IMR-90 (cell line): Measurements from ENCODE around the gene AJM1. TPM values are rescaled to one million over a fixed set of nuclear protein-coding genes. Genes with fewer than 3 reads are reported as not detected.
A peak's percentile ranks its signal among the peaks of the same experiment; 100 is the strongest.

Experiments used
- ATAC-seq: fragments of 200-7000 bp; cut with Tn5 transposase; 2 replicates; pipeline ENCODE4 v1.9.1; 2020; ENCODE audit warnings: low read depth, mild to moderate bottlenecking, moderate library complexity
- BruUV-seq: library from RNA; stranded (reverse); fragments of 400-500 nt; replicated peaks from 2 replicates; lab custom pipeline; 2021; lab: Mats Ljungman, UMichigan
- CTCF ChIA-PET: fragments of 300-600 bp; formaldehyde crosslinking; extraction: SDS; loops from one replicate; lab custom pipeline; 2021; ENCODE audit warnings: antibody characterized with exemption; lab: Yijun Ruan, JAX
- POLR2A ChIA-PET: fragments of 300-600 bp; sonication (Branson Sonifier 250); formaldehyde crosslinking; loops from one replicate; lab custom pipeline; 2022; ENCODE audit warnings: antibody characterized with exemption; ENCODE audit not compliant: unreplicated experiment; lab: Charles Lee
- DNase-seq: peaks from one replicate; pipeline ENCODE4 v3.0.0; 2013
- H2AFZ ChIP-seq: replicated peaks from 2 replicates; pipeline ENCODE3; 2013; ENCODE audit warnings: low read length, mild to moderate bottlenecking; ENCODE audit not compliant: poor library complexity
- H2AK5ac ChIP-seq: 2 replicates; pipeline ENCODE4 v1.6.1; 2013; ENCODE audit warnings: low read depth, low read length, inconsistent platforms
- H2AK9ac ChIP-seq: replicated peaks from 2 replicates; pipeline ENCODE3; 2013; ENCODE audit warnings: mild to moderate bottlenecking, low read depth, low read length, moderate library complexity; ENCODE audit not compliant: poor library complexity
- H2BK120ac ChIP-seq: 2 replicates; pipeline ENCODE4 v1.6.1; 2013; ENCODE audit warnings: low read depth, low read length, inconsistent platforms
- H2BK15ac ChIP-seq: 3 replicates; pipeline ENCODE4 v1.6.1; 2013; ENCODE audit warnings: low read depth, low read length, inconsistent platforms
- H2BK20ac ChIP-seq: 2 replicates; pipeline ENCODE4 v1.6.1; 2013; ENCODE audit warnings: low read depth, mild to moderate bottlenecking, inconsistent platforms, low read length, moderate library complexity
- H2BK5ac ChIP-seq: 2 replicates; pipeline ENCODE4 v1.6.1; 2013; ENCODE audit warnings: mild to moderate bottlenecking, low read depth, low read length, inconsistent platforms; ENCODE audit not compliant: poor library complexity, severe bottlenecking
- H3K14ac ChIP-seq: replicated peaks from 2 replicates; pipeline ENCODE4 v1.6.1; 2013; ENCODE audit warnings: low read depth, low read length, inconsistent platforms
- H3K18ac ChIP-seq: 2 replicates; pipeline ENCODE4 v1.6.1; 2013; ENCODE audit warnings: low read depth, low read length, control low read depth
- H3K23ac ChIP-seq: 2 replicates; pipeline ENCODE4 v1.6.1; 2013; ENCODE audit warnings: low read depth, low read length, inconsistent platforms
- H3K27ac ChIP-seq: 2 replicates; pipeline ENCODE4 v1.5.1; 2013; ENCODE audit warnings: mild to moderate bottlenecking, control low read depth, low read length; ENCODE audit not compliant: insufficient read depth
- H3K27me3 ChIP-seq: 2 replicates; pipeline ENCODE4 v1.6.1; 2013; ENCODE audit warnings: low read length; ENCODE audit not compliant: control insufficient read depth, insufficient read depth
- H3K36me3 ChIP-seq: 2 replicates; pipeline ENCODE4 v1.6.1; 2013; ENCODE audit warnings: low read length, mixed read lengths; ENCODE audit not compliant: control insufficient read depth, insufficient read depth
- H3K4ac ChIP-seq: 2 replicates; pipeline ENCODE4 v1.6.1; 2013; ENCODE audit warnings: low read depth, low read length, inconsistent platforms
- H3K4me1 ChIP-seq: 2 replicates; pipeline ENCODE4 v1.6.1; 2013; ENCODE audit warnings: low read length, mixed read lengths; ENCODE audit not compliant: control insufficient read depth, insufficient read depth
- H3K4me2 ChIP-seq: 2 replicates; pipeline ENCODE4 v1.6.1; 2013; ENCODE audit warnings: low read depth, mild to moderate bottlenecking, control low read depth, low read length, moderate library complexity
- H3K4me3 ChIP-seq: 2 replicates; pipeline ENCODE4 v1.5.1; 2013; ENCODE audit warnings: low read depth, mild to moderate bottlenecking, control low read depth, low read length, moderate library complexity; ENCODE audit not compliant: insufficient read depth
- H3K56ac ChIP-seq: 2 replicates; pipeline ENCODE4 v1.6.1; 2013; ENCODE audit warnings: low read length, inconsistent platforms; ENCODE audit not compliant: insufficient read depth; ENCODE audit errors: extremely low read depth
- H3K79me1 ChIP-seq, 2 experiments: 2 replicates each; pipeline ENCODE4 v1.6.1; 2013; ENCODE audit warnings: low read length in 2 of 2, inconsistent platforms in 1 of 2, low read depth in 1 of 2
- H3K9ac ChIP-seq: 2 replicates; pipeline ENCODE4 v1.6.1; 2013; ENCODE audit warnings: low read depth, low read length, control low read depth
- H3K9me1 ChIP-seq: 2 replicates; pipeline ENCODE4 v1.6.1; 2013; ENCODE audit warnings: low read length, inconsistent platforms; ENCODE audit not compliant: insufficient read depth
- H3K9me3 ChIP-seq: 2 replicates; pipeline ENCODE4 v1.6.1; 2013; ENCODE audit warnings: low read length; ENCODE audit not compliant: control insufficient read depth, insufficient read depth
- H4K20me1 ChIP-seq: 2 replicates; pipeline ENCODE4 v1.6.1; 2013; ENCODE audit warnings: low read length, inconsistent platforms; ENCODE audit not compliant: insufficient read depth
- H4K5ac ChIP-seq: 2 replicates; pipeline ENCODE4 v1.6.1; 2013; ENCODE audit warnings: mild to moderate bottlenecking, low read depth, low read length, control low read depth
- H4K8ac ChIP-seq, 2 experiments: 2 replicates each; pipeline ENCODE4 v1.6.1; 2013; ENCODE audit warnings: low read depth in 2 of 2, low read length in 2 of 2, control low read depth in 1 of 2, inconsistent platforms in 1 of 2
- H4K91ac ChIP-seq: 2 replicates; pipeline ENCODE4 v1.6.1; 2013; ENCODE audit warnings: low read depth, low read length, inconsistent platforms; ENCODE audit not compliant: insufficient read depth
- BHLHE40 ChIP-seq: fragments of 150-350 bp; IDR thresholded peaks from 2 replicates; pipeline ENCODE4 v1.6.1; 2016; ENCODE audit warnings: mild to moderate bottlenecking, low read depth, low read length
- CEBPB ChIP-seq: IDR thresholded peaks from 2 replicates; pipeline ENCODE4 v1.6.1; 2012; ENCODE audit warnings: low read depth, low read length, improper control_type of control experiment
- ELK1 ChIP-seq: fragments of 150-350 bp; IDR thresholded peaks from 2 replicates; pipeline ENCODE4 v1.6.1; 2016; ENCODE audit warnings: low read depth, mild to moderate bottlenecking, low read length, moderate library complexity, borderline replicate concordance
- FOS ChIP-seq: fragments of 150-350 bp; IDR thresholded peaks from 2 replicates; pipeline ENCODE4 v1.6.1; 2016; ENCODE audit warnings: low read depth, low read length
- MAFK ChIP-seq: IDR thresholded peaks from 2 replicates; pipeline ENCODE4 v1.6.1; 2012; ENCODE audit warnings: low read depth, low read length, improper control_type of control experiment
- MXI1 ChIP-seq: IDR thresholded peaks from 2 replicates; pipeline ENCODE4 v1.6.1; 2012; ENCODE audit warnings: low read depth, mild to moderate bottlenecking, low read length, moderate library complexity, borderline replicate concordance
- NFE2L2 ChIP-seq: fragments of 150-350 bp; IDR thresholded peaks from 2 replicates; pipeline ENCODE4 v1.6.1; 2016; ENCODE audit warnings: low read depth, mild to moderate bottlenecking, low read length
- RAD21 ChIP-seq: IDR thresholded peaks from 2 replicates; pipeline ENCODE4 v1.6.1; 2012; ENCODE audit warnings: low read length, improper control_type of control experiment
- RCOR1 ChIP-seq: IDR thresholded peaks from 2 replicates; pipeline ENCODE4 v1.6.1; 2012; ENCODE audit warnings: mild to moderate bottlenecking, low read length, improper control_type of control experiment; ENCODE audit not compliant: insufficient replicate concordance
- RFX5 ChIP-seq: IDR thresholded peaks from 2 replicates; pipeline ENCODE4 v1.8.0; 2012; ENCODE audit warnings: low read depth, mild to moderate bottlenecking, low read length, moderate library complexity
- SMC3 ChIP-seq: fragments of 150-350 bp; IDR thresholded peaks from 2 replicates; pipeline ENCODE4 v1.6.1; 2016; ENCODE audit warnings: low read depth, mild to moderate bottlenecking, antibody characterized with exemption, low read length, moderate library complexity
- USF2 ChIP-seq: fragments of 150-350 bp; IDR thresholded peaks from 2 replicates; pipeline ENCODE4 v1.6.1; 2017; ENCODE audit warnings: mild to moderate bottlenecking, antibody characterized with exemption, low read length, low read depth
- WGBS, 2 experiments: methylation state at CpG; one replicate each; pipeline versions ENCODE4 v1.1.5 to v1.1.7; 2013; ENCODE audit warnings: missing lambda C conversion rate in 2 of 2; ENCODE audit not compliant: insufficient read length in 1 of 2; ENCODE audit errors: extremely low coverage in 2 of 2; 5-methylcytosine and 5-hydroxymethylcytosine counted together
- dilution Hi-C: fragments of 300-500 bp; cut with HindIII; formaldehyde crosslinking; loops from one replicate; pipeline ENCODE4 v1.14.3; 2018; ENCODE audit warnings: low sequenced_read_pairs; ENCODE audit not compliant: unreplicated experiment
- in situ Hi-C: fragments of 300-500 bp; cut with MboI; formaldehyde crosslinking; loops from 3 replicates; pipeline ENCODE4 v1.14.3; 2019; ENCODE audit warnings: low sequenced_read_pairs, inconsistent platforms, mixed read lengths
- intact Hi-C: fragments of 100-400 bp; cut with micrococcal nuclease; formaldehyde crosslinking; loops from 2 replicates; pipeline ENCODE4 v1.10.0; 2022
- polyA plus RNA-seq, 3 experiments: library from polyadenylated mRNA; depleted of rRNA; stranded (reverse); fragments of >200 nt; gene quantifications; 2 replicates each; pipeline ENCODE4 v1.2.3, GENCODE V29; 2012; ENCODE audit warnings: low replicate concordance in 1 of 3
- total RNA-seq: library from RNA; depleted of rRNA; stranded (reverse); fragments of >200 nt; gene quantifications from 2 replicates; pipeline ENCODE4 v1.2.3, GENCODE V29; 2012

The AJM1 gene
- total and polyA plus RNA-seq, 2 of the 4 experiments (the other 2 are of a cell fraction): 0.18 to 1.5 TPM

GRCh38 chr9:136885950-136886578 lies 43.8 kb downstream of the AJM1 start, which contains the start of gene TRAF2 (continued):
- TF ChIP-seq MAFK: no peak
- peak; percentile 97 for TF ChIP-seq FOS

- H3K36me3 ChIP-seq: 0 out of 2 replicates have a peak, but pooled peaks cover 6% of the 10 kb centered on the region
- dilution Hi-C loops: no loop called here
- in situ Hi-C loops: no loop called here
- H2AK5ac ChIP-seq: peak overlapping the region; percentile 69; the same call in 1 of the 2 replicates
- H4K20me1 ChIP-seq: peaks cover 10% of the 10 kb centered on the region
- no peak overlapping the region for H2BK20ac ChIP-seq
- peak overlapping the region; percentile 73 for H3K4me3 ChIP-seq
- DNase-seq (peak; percentile 16), ATAC-seq (peak; percentile 55)
- H3K56ac ChIP-seq: no peak overlapping the region
- H2AFZ ChIP-seq: peak overlapping the region; percentile 92
- H3K9me3 ChIP-seq: no peaks in the 10 kb centered on the region
- H3K4me1 ChIP-seq: peaks cover 9% of the 10 kb centered on the region
- no TSS peak for BruUV-seq
- H2BK120ac ChIP-seq: no peak overlapping the region
- H2BK15ac ChIP-seq: no peak overlapping the region
- H3K23ac ChIP-seq: peak overlapping the region; percentile 89; the same call in 1 of the 2 replicates
- H3K14ac ChIP-seq: peak overlapping the region; percentile 76; the same call in 1 of the 2 replicates
- ChIA-PET CTCF (interaction anchor here (0.6 kb wide), 1 partner anchor 17 kb away, joined by 3 read pairs; no protein-coding TSS in a partner anchor), POLR2A (no interaction called here)
- 0 out of 2 replicates have a peak, but pooled peaks cover 9% of the 10 kb centered on the region for H3K9me1 ChIP-seq
- no peak overlapping the region; the same call in 1 of the 2 replicates for H4K5ac ChIP-seq
- H3K27me3 ChIP-seq: no peaks in the 10 kb centered on the region
- H3K27ac ChIP-seq: peak overlapping the region; percentile 66; the same call in 1 of the 2 replicates
- 1% methylated on average over 28 of the region's 76 CpGs; no CpG with 5 or more reads in 1 of the 2 experiments for WGBS, 2 experiments
- peak overlapping the region; percentile 95 for H2AK9ac ChIP-seq
- H3K4ac ChIP-seq: peak overlapping the region; percentile 41; the same call in 1 of the 2 replicates
- peak overlapping the region; percentile 21; the same call in 1 of the 2 replicates for H4K91ac ChIP-seq
- peak overlapping the region; percentile 7 to 13; a peak in 1 of 4 replicates for H4K8ac ChIP-seq
- peaks cover 3 to 42% of the 10 kb centered on the region in 2 experiments for H3K79me1 ChIP-seq
- H3K18ac ChIP-seq: no peak overlapping the region
- peak overlapping the region; percentile 34 for H2BK5ac ChIP-seq
- H3K9ac ChIP-seq: peak overlapping the region; percentile 60
- intact Hi-C loops: no loop called here
- peak overlapping the region; percentile 97 for H3K4me2 ChIP-seq
- no peak for TF ChIP-seq CEBPB
- no peak for TF ChIP-seq FOS
- no peak for TF ChIP-seq SMC3
- TF ChIP-seq RAD21: no peak
- TF ChIP-seq USF2: no peak
- TF ChIP-seq BHLHE40: no peak
- TF ChIP-seq NFE2L2: no peak
- no peak for TF ChIP-seq ELK1
- TF ChIP-seq MXI1: no peak
- no peak for TF ChIP-seq RFX5
- TF ChIP-seq RCOR1: no peak
Measured at GRCh38 chr9:136886610-136887597, 44.6 kb downstream of the AJM1 start.
